GM18861 (cell line): ENCODE measurements around the gene FUT3.

Experiments
- ATAC-seq: cut with Tn5 transposase; IDR thresholded peaks from one replicate; pipeline ENCODE4 v1.9.1; 2021; ENCODE audit not compliant: unreplicated experiment

FUT3 gene

GRCh38 chr19:5826531-5827341, 24.5 kb downstream of the FUT3 start:
- no peak for ATAC-seq

- ATAC-seq, result no peak
Measured at GRCh38 chr19:5825178-5825577, 26.1 kb downstream of the FUT3 start.

- no peak for ATAC-seq
Measured at GRCh38 chr19:5824751-5825150, 26.5 kb downstream of the FUT3 start.

- ATAC-seq, result no peak
Measured at GRCh38 chr19:5823579-5824281, 27.5 kb downstream of the FUT3 start.

- no peak for ATAC-seq
Measured at GRCh38 chr19:5822181-5822844, 28.9 kb downstream of the FUT3 start.

- ATAC-seq, result no peak
Measured at GRCh38 chr19:5821521-5822180, 29.6 kb downstream of the FUT3 start.

GRCh38 chr19:5820785-5821184, 30.5 kb downstream of the FUT3 start:
- ATAC-seq, result no peak

GRCh38 chr19:5818594-5818993, 32.7 kb downstream of the FUT3 start:
- no peak for ATAC-seq

GRCh38 chr19:5817218-5817617, 34.0 kb downstream of the FUT3 start:
- no peak for ATAC-seq

- ATAC-seq, result no peak
Measured at GRCh38 chr19:5814852-5815246, 36.4 kb downstream of the FUT3 start.

- no peak for ATAC-seq
Measured at GRCh38 chr19:5814123-5814851, 37.0 kb downstream of the FUT3 start.

- ATAC-seq, result no peak
Measured at GRCh38 chr19:5811117-5811516, 40.1 kb downstream of the FUT3 start.

GRCh38 chr19:5809469-5809868, 41.8 kb downstream of the FUT3 start:
- no peak for ATAC-seq

GRCh38 chr19:5809053-5809452, 42.2 kb downstream of the FUT3 start:
- no peak for ATAC-seq

- no peak for ATAC-seq
Measured at GRCh38 chr19:5808120-5808816, 43.0 kb downstream of the FUT3 start.

GRCh38 chr19:5806905-5807304, 44.3 kb downstream of the FUT3 start:
- ATAC-seq, result no peak

- ATAC-seq, result no peak
Measured at GRCh38 chr19:5806133-5806489, 45.1 kb downstream of the FUT3 start.

- ATAC-seq, result no peak
Measured at GRCh38 chr19:5805462-5806132, 45.7 kb downstream of the FUT3 start.
